Gastrocnemius medialis (tissue), 4 donors: ENCODE measurements around the gene GNB3.

Source experiments
- POLR2A ChIP-seq, 2 donors: fragments of 450-650 bp; IDR thresholded peaks; one replicate each; pipeline ENCODE4 v1.6.1; 2017; ENCODE audit warnings: antibody characterized with exemption in 2 of 2, mild to moderate bottlenecking in 2 of 2, moderate library complexity in 2 of 2
- TF ChIP-seq, protein P1 (sequence below), 5 experiments: fragments of 450-650 bp in 3 of 5; fragments of 200-600 bp in 2 of 5; sonication (generic) in 2 of 5; IDR thresholded peaks in 4 of 5; conservative IDR thresholded peaks in 1 of 5; 1 replicate in 4 of 5; 2 replicates in 1 of 5; pipeline ENCODE4 v1.5.1; 2016 to 2019; ENCODE audit warnings: antibody characterized with exemption in 5 of 5, mild to moderate bottlenecking in 3 of 5, moderate library complexity in 3 of 5

DNA sequence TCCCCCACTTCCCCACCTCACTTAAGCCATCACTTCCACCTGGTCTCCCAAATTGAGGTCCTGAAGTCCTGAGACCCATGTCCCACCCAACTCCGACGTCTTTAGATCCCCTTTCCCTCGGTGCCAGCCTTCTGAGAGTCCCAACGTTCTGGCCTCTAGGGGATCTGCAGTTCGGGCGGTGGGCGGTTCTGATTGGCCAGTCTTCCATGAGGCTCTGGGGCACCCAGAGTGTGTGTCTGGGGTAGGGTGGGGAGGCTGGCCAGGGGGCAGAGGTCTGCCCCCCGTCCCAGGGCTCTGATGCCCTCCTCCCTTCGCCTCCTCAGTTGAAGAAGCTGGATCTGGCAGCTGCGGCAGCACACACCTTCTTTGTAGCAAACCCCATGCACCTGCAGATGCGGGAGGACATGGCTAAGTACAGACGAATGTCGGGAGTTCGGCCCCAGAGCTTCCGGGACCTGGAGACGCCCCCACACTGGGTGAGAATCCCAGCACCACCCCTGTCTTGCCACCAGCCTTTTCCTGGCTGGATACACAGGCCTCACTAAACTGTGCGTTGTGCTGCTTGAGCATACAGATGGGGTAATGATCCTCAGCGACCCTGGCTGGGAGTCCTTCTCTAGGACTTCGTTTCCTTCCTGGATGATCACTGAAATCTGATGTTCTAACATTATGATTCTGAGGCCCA, 11.0 kb upstream of the GNB3 start:
- TF ChIP-seq, protein P1, sequence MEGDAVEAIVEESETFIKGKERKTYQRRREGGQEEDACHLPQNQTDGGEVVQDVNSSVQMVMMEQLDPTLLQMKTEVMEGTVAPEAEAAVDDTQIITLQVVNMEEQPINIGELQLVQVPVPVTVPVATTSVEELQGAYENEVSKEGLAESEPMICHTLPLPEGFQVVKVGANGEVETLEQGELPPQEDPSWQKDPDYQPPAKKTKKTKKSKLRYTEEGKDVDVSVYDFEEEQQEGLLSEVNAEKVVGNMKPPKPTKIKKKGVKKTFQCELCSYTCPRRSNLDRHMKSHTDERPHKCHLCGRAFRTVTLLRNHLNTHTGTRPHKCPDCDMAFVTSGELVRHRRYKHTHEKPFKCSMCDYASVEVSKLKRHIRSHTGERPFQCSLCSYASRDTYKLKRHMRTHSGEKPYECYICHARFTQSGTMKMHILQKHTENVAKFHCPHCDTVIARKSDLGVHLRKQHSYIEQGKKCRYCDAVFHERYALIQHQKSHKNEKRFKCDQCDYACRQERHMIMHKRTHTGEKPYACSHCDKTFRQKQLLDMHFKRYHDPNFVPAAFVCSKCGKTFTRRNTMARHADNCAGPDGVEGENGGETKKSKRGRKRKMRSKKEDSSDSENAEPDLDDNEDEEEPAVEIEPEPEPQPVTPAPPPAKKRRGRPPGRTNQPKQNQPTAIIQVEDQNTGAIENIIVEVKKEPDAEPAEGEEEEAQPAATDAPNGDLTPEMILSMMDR (IDR thresholded peaks at IDR 0.05 in 4 of 5, conservative IDR thresholded peaks at IDR 0.05 in 1 of 5) = no peak
- TF ChIP-seq POLR2A (IDR thresholded peaks at IDR 0.05) = no peak
